ENCODE data around the gene ANO10.

GRCh38 chr3:43650345-43650744, 28.5 kb upstream of the ANO10 start:
- TF ChIP-seq POLR2A (IDR thresholded peaks at IDR 0.05; ENCODE audit: low read depth, low read length) (no peak), TAF1 (IDR thresholded peaks at IDR 0.05; ENCODE audit: borderline replicate concordance, low read depth, low read length) (no peak), POLR2AphosphoS5 (IDR thresholded peaks at IDR 0.05; ENCODE audit: low read depth, low read length) (no peak)
